Naive thymus-derived CD8-positive, alpha-beta T cell (primary cell): ENCODE measurements around the gene RGS3. TPM values are rescaled to one million over a fixed set of nuclear protein-coding genes. Genes with fewer than 3 reads are reported as not detected.

Experiments
- ATAC-seq, 2 donors: fragments of 150-1000 bp; cut with Tn5 transposase in 1 of 2; sonication (Bioruptor Pico), chemical (Tn5 transposase) in 1 of 2; 1 replicate in 1 of 2; 2 replicates in 1 of 2; pipeline ENCODE4 v1.10.0; 2021; ENCODE audit warnings: mild to moderate bottlenecking in 2 of 2, moderate library complexity in 2 of 2
- POLR2A ChIA-PET: fragments of 350-600 bp; sonication (Branson Sonifier 250); formaldehyde crosslinking; loops from one replicate; lab custom pipeline; 2021; ENCODE audit warnings: antibody characterized with exemption; lab: Charles Lee
- DNase-seq, 10 donors: peaks; one replicate each; pipeline versions ENCODE4 v3.0.0 to v3.0.0-alpha.2; 2020 to 2022
- H3K27ac Mint-ChIP-seq, 10 donors: one replicate each; pipeline ENCODE4 v1.8.0; 2020 to 2022; ENCODE audit warnings: mild to moderate bottlenecking in 10 of 10, mixed read lengths in 10 of 10, moderate library complexity in 4 of 10, inconsistent platforms in 1 of 10
- H3K27me3 Mint-ChIP-seq, 5 donors: one replicate each; pipeline ENCODE4 v1.8.0; 2021 to 2022; ENCODE audit warnings: mixed read lengths in 5 of 5
- H3K36me3 Mint-ChIP-seq, 3 donors: one replicate each; pipeline ENCODE4 v1.8.0; 2020 to 2022; ENCODE audit warnings: mixed read lengths in 3 of 3, mild to moderate bottlenecking in 2 of 3, inconsistent platforms in 1 of 3
- H3K4me1 Mint-ChIP-seq, 4 donors: one replicate each; pipeline ENCODE4 v1.8.0; 2021 to 2022; ENCODE audit warnings: mixed read lengths in 4 of 4
- H3K4me3 Mint-ChIP-seq, 10 donors: one replicate each; pipeline ENCODE4 v1.8.0; 2020 to 2022; ENCODE audit warnings: mild to moderate bottlenecking in 10 of 10, mixed read lengths in 10 of 10, moderate library complexity in 6 of 10, inconsistent platforms in 1 of 10
- H3K9me3 Mint-ChIP-seq, 9 donors: one replicate each; pipeline ENCODE4 v1.8.0; 2020 to 2022; ENCODE audit warnings: mixed read lengths in 9 of 9, mild to moderate bottlenecking in 3 of 9, inconsistent platforms in 1 of 9, moderate library complexity in 1 of 9
- polyA plus RNA-seq, 3 donors: library from polyadenylated mRNA; unstranded; fragments of 300-500 nt; fragmentation: Illumina TruSeq; gene quantifications; one replicate each; pipeline ENCODE4 v1.2.3, GENCODE V29; 2021
- total RNA-seq, 8 experiments: library from RNA in 2 of 8; stranded (reverse) in 2 of 8; gene quantifications; one replicate each; pipeline ENCODE4 v1.2.3 and lab custom pipeline; 2021 to 2026

Gene RGS3
- total and polyA plus RNA-seq, 5 experiments from 2014 or later: 17.9 to 33.4 (median 27.8) TPM

GRCh38 chr9:113471143-113471542 lies 7.6 kb downstream of the RGS3 start:
- ATAC-seq (no peak), DNase-seq (no peak)
- H3K27me3 Mint-ChIP-seq: no peaks in the 10 kb centered on the region
- H3K4me3 Mint-ChIP-seq: no peak overlapping the region
- peaks cover 0 to 11% (median 0%) of the 10 kb centered on the region in 9 donors for H3K9me3 Mint-ChIP-seq
- no peaks in the 10 kb centered on the region for H3K36me3 Mint-ChIP-seq
- H3K27ac Mint-ChIP-seq: no peak overlapping the region
- POLR2A ChIA-PET: no interaction called here
- H3K4me1 Mint-ChIP-seq: peaks cover 0 to 5% (median 2%) of the 10 kb centered on the region in 4 donors

DNA sequence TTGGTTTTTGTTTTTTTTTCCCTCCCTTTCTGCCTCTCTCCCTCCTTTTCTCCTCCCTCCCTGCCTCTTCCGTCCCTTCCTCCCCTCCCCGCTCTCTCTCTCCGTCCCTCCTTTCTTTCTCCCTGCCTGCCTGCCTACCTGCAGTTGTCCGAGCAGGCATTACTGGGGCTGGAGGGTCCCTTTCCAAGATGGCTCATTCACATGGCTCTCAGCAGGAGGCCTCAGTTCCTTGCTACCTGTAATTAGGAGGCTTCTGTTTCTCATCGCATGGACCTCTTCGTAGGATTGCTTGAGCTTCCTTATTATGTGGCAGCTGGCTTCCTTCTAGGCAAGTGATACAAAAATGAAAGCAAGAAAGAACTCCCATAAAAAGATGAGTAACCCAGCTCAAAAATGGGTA lies 8.0 kb downstream of the RGS3 start:
- POLR2A ChIA-PET: no interaction called here
- DNase-seq (no peak), ATAC-seq (no peak)
- no peaks in the 10 kb centered on the region for H3K27me3 Mint-ChIP-seq
- no peak overlapping the region for H3K27ac Mint-ChIP-seq
- H3K4me1 Mint-ChIP-seq: peaks cover 0 to 5% (median under 1%) of the 10 kb centered on the region in 4 donors
- no peak overlapping the region for H3K4me3 Mint-ChIP-seq
- H3K9me3 Mint-ChIP-seq: peaks cover 0 to 11% (median 0%) of the 10 kb centered on the region in 9 donors
- no peaks in the 10 kb centered on the region for H3K36me3 Mint-ChIP-seq

- no peak overlapping the region for H3K4me3 Mint-ChIP-seq
- H3K4me1 Mint-ChIP-seq: peaks cover 0 to 5% (median 2%) of the 10 kb centered on the region in 4 donors
- POLR2A ChIA-PET: no interaction called here
- H3K27ac Mint-ChIP-seq: no peak overlapping the region
- no peaks in the 10 kb centered on the region for H3K27me3 Mint-ChIP-seq
- H3K9me3 Mint-ChIP-seq: peaks cover 0 to 11% (median 0%) of the 10 kb centered on the region in 9 donors
- DNase-seq (no peak), ATAC-seq (no peak)
- H3K36me3 Mint-ChIP-seq: no peaks in the 10 kb centered on the region
Measured at GRCh38 chr9:113472199-113472598, 8.7 kb downstream of the RGS3 start.

- Mint-ChIP-seq H3K4me3 (no peak overlapping the region), H3K36me3 (no peaks in the 10 kb centered on the region), H3K4me1 (peaks cover 9 to 21% (median 14%) of the 10 kb centered on the region in 4 donors), H3K27ac (no peak overlapping the region), H3K9me3 (no peaks in the 10 kb centered on the region), H3K27me3 (no peaks in the 10 kb centered on the region)
- ATAC-seq (no peak), DNase-seq (no peak)
- POLR2A ChIA-PET: interaction anchor here (1.2 kb wide), 1 partner anchor 38 kb away, joined by 3 read pairs; no protein-coding TSS in a partner anchor
Measured at GRCh38 chr9:113474360-113475028, 11.0 kb downstream of the RGS3 start.

DNA sequence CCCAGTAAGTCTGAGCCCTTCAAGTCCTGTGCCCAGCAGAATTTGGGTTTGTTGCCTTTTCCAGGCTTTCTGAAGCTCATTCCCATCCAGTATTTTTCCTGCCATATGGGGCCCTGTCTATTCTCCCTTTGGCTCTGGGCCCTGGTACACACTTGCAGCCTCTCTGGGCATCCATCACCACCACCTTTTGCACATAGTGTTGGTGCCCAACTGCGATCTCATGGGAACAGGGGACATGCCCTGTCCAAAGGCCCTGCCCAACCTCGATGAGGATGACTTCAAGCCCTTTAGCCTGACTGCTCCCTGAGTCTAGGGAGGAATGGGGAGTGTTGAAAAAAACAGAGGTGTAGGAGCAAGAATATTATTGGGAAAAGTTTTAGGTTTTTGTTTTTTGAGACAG lies 11.5 kb downstream of the RGS3 start:
- ATAC-seq (no peak), DNase-seq (no peak)
- POLR2A ChIA-PET: no interaction called here
- H3K4me1 Mint-ChIP-seq: peaks cover 13 to 26% (median 19%) of the 10 kb centered on the region in 4 donors
- H3K4me3 Mint-ChIP-seq: no peak overlapping the region
- H3K9me3 Mint-ChIP-seq: no peaks in the 10 kb centered on the region
- H3K27me3 Mint-ChIP-seq: no peaks in the 10 kb centered on the region
- H3K27ac Mint-ChIP-seq: no peak overlapping the region
- H3K36me3 Mint-ChIP-seq: no peaks in the 10 kb centered on the region

DNA sequence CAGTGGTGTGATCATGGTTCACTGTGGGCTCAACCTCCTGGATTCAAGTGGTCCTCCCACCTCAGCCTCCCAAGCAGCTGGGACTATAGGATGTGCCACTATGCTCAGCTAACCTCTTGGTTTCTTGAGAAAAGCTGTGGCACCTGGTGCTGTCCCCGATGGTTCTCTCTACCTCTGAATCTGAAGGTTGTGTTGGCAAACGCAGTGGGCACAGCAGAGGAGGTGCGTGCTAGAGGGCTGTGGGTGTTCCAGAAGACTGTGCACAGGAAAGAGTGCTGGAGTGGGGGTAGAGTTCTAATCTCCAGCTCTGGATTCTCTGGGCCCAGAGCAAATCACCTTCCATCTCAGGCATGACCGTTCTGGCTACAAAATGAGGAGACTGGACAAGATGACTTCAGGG lies 12.5 kb downstream of the RGS3 start:
- Mint-ChIP-seq H3K4me3 (no peak overlapping the region), H3K9me3 (no peaks in the 10 kb centered on the region), H3K36me3 (no peaks in the 10 kb centered on the region), H3K27ac (peak overlapping the region in 3 of 10 donors; percentile 17 to 44 (median 35)), H3K27me3 (no peaks in the 10 kb centered on the region), H3K4me1 (peaks cover 13 to 33% (median 22%) of the 10 kb centered on the region in 4 donors)
- DNase-seq (no peak), ATAC-seq (no peak)
- POLR2A ChIA-PET: no interaction called here

- Mint-ChIP-seq H3K27me3 (no peaks in the 10 kb centered on the region), H3K4me3 (no peak overlapping the region), H3K36me3 (no peaks in the 10 kb centered on the region), H3K27ac (peak overlapping the region in 1 of 10 donors; percentile 7), H3K4me1 (peaks cover 10 to 35% (median 23%) of the 10 kb centered on the region in 4 donors), H3K9me3 (no peaks in the 10 kb centered on the region)
- POLR2A ChIA-PET: no interaction called here
- ATAC-seq: no peak
- DNase-seq: no peak
Measured at GRCh38 chr9:113476511-113476916, 13.0 kb downstream of the RGS3 start.

- ATAC-seq (no peak), DNase-seq (no peak)
- no peak overlapping the region for H3K4me3 Mint-ChIP-seq
- H3K27ac Mint-ChIP-seq: peak overlapping the region in 3 of 10 donors; percentile 7 to 71 (median 41)
- H3K36me3 Mint-ChIP-seq: no peaks in the 10 kb centered on the region
- H3K27me3 Mint-ChIP-seq: no peaks in the 10 kb centered on the region
- no peaks in the 10 kb centered on the region for H3K9me3 Mint-ChIP-seq
- H3K4me1 Mint-ChIP-seq: peaks cover 10 to 35% (median 23%) of the 10 kb centered on the region in 4 donors
- POLR2A ChIA-PET: no interaction called here
Measured at GRCh38 chr9:113477058-113477457, 13.5 kb downstream of the RGS3 start.

- peak overlapping the region in 3 of 10 donors; percentile 5 to 71 (median 63) for H3K27ac Mint-ChIP-seq
- no peak for ATAC-seq
- DNase-seq: no peak
- no peaks in the 10 kb centered on the region for H3K36me3 Mint-ChIP-seq
- POLR2A ChIA-PET: no interaction called here
- H3K4me3 Mint-ChIP-seq: no peak overlapping the region
- no peaks in the 10 kb centered on the region for H3K9me3 Mint-ChIP-seq
- H3K4me1 Mint-ChIP-seq: peaks cover 8 to 35% (median 23%) of the 10 kb centered on the region in 4 donors
- H3K27me3 Mint-ChIP-seq: no peaks in the 10 kb centered on the region
Measured at GRCh38 chr9:113477661-113478060, 14.1 kb downstream of the RGS3 start.

GRCh38 chr9:113479174-113479621 lies 15.7 kb downstream of the RGS3 start:
- Mint-ChIP-seq H3K9me3 (no peaks in the 10 kb centered on the region), H3K27ac (peak overlapping the region in 3 of 10 donors; percentile 3 to 17 (median 7)), H3K4me1 (peaks cover 8 to 35% (median 25%) of the 10 kb centered on the region in 4 donors), H3K36me3 (no peaks in the 10 kb centered on the region), H3K27me3 (no peaks in the 10 kb centered on the region), H3K4me3 (peak overlapping the region in 6 of 10 donors; percentile 11 to 74 (median 35))
- DNase-seq (peak in 8 of 10 donors; percentile 3 to 41 (median 24)), ATAC-seq (peak; percentile 65 to 76)
- POLR2A ChIA-PET: interaction anchor here (0.8 kb wide), 1 partner anchor 13 kb away, joined by 3 read pairs; no protein-coding TSS in a partner anchor

DNA sequence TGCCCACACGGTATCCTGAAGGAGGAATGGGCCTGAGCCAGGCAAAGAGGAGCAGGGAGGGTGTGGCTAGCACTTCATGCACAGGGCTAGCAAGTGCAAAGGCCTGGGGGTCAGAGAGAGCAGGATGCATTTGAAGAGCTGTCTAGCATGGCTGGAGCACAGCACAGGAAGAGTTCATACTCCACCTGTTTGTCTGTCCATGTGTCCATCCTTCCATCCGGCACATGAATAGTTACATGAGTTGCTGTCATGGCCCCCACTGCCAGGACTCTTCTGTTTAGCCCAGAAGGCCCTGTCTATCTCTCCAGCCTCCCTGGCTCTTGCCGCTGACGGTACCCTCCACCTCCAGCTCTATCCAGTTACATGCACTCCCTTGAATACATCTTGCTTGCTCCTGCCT lies 17.1 kb downstream of the RGS3 start:
- Mint-ChIP-seq H3K27me3 (no peaks in the 10 kb centered on the region), H3K4me3 (no peak overlapping the region), H3K27ac (peak overlapping the region in 4 of 10 donors; percentile 8 to 72 (median 39)), H3K4me1 (peaks cover 8 to 35% (median 24%) of the 10 kb centered on the region in 4 donors), H3K36me3 (no peaks in the 10 kb centered on the region), H3K9me3 (no peaks in the 10 kb centered on the region)
- ATAC-seq (no peak), DNase-seq (no peak)
- POLR2A ChIA-PET: no interaction called here

DNA sequence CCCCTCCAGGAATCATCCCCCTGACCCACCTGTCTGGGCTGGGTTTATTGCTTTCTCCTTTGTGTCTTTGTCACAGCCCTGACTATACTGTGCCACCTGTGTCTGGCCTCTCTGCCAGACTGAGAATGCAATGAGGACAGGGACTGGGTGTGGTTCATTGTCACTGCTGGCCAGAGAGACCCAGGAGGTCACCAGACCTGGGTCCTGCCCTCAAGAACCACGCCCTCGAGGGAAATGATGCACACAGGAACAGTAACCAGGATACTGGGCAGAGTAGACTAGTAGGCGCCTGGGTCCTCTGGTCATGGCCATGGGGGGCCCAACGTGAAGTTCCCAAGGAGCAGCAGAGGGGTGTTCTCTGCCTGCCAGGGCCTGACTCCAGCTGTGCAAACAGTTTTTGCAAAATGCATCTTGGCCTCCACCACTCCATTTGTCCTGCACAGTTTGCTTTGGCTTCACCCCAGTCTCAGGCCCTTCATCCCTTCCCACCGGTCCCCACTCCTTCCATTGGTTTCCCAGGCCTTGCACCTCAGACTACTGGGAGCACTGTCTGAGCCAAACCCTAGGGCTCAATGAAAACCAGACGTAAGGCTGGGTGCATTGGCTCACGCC lies 17.8 kb downstream of the RGS3 start:
- no peak overlapping the region for H3K4me3 Mint-ChIP-seq
- POLR2A ChIA-PET: no interaction called here
- DNase-seq: no peak

GRCh38 chr9:113482341-113482740 lies 18.8 kb downstream of the RGS3 start:
- ATAC-seq (no peak), DNase-seq (no peak)
- H3K36me3 Mint-ChIP-seq: no peaks in the 10 kb centered on the region
- H3K27ac Mint-ChIP-seq: no peak overlapping the region
- H3K9me3 Mint-ChIP-seq: no peaks in the 10 kb centered on the region
- POLR2A ChIA-PET: no interaction called here
- no peaks in the 10 kb centered on the region for H3K27me3 Mint-ChIP-seq
- H3K4me1 Mint-ChIP-seq: peaks cover 10 to 32% (median 23%) of the 10 kb centered on the region in 4 donors
- H3K4me3 Mint-ChIP-seq: no peak overlapping the region

More for the DNA sequence above, 17.8 kb downstream of the RGS3 start:
- H3K27ac Mint-ChIP-seq: peak overlapping the region in 3 of 10 donors; percentile 8 to 72 (median 44)
- no peaks in the 10 kb centered on the region for H3K27me3 Mint-ChIP-seq
- H3K4me1 Mint-ChIP-seq: peaks cover 10 to 35% (median 24%) of the 10 kb centered on the region in 4 donors
- ATAC-seq: no peak
- no peaks in the 10 kb centered on the region for H3K36me3 Mint-ChIP-seq
- H3K9me3 Mint-ChIP-seq: no peaks in the 10 kb centered on the region
